T-helper 1 cell treated with Interleukin-12 subunit alpha and Interleukin-12 subunit beta and Interleukin-4 antibody, amounts not matched to agents 30 μg/mL and 1 μg/mL, for 36 hours (primary cell): ENCODE data around the gene BABAM2.
"Not testable (repeated sequence)": the region's sequence is repeated elsewhere in the genome, so short reads cannot be mapped to it uniquely, and the experiment has no call there.

ENCODE experiments used
- H3K27ac Mint-ChIP-seq: one replicate; pipeline ENCODE4 v1.8.0; 2021; ENCODE audit warnings: mild to moderate bottlenecking, mixed read lengths
- H3K27me3 Mint-ChIP-seq: one replicate; pipeline ENCODE4 v1.8.0; 2021; ENCODE audit warnings: low read depth, mixed read lengths
- H3K36me3 Mint-ChIP-seq: one replicate; pipeline ENCODE4 v1.8.0; 2021; ENCODE audit warnings: low read depth, mixed read lengths
- H3K4me1 Mint-ChIP-seq: one replicate; pipeline ENCODE4 v1.8.0; 2021; ENCODE audit warnings: low read depth, mixed read lengths
- H3K4me3 Mint-ChIP-seq: one replicate; pipeline ENCODE4 v1.8.0; 2021; ENCODE audit warnings: mild to moderate bottlenecking, moderate library complexity, mixed read lengths
- H3K9me3 Mint-ChIP-seq: one replicate; pipeline ENCODE4 v1.8.0; 2021; ENCODE audit warnings: mixed read lengths

Gene BABAM2

DNA sequence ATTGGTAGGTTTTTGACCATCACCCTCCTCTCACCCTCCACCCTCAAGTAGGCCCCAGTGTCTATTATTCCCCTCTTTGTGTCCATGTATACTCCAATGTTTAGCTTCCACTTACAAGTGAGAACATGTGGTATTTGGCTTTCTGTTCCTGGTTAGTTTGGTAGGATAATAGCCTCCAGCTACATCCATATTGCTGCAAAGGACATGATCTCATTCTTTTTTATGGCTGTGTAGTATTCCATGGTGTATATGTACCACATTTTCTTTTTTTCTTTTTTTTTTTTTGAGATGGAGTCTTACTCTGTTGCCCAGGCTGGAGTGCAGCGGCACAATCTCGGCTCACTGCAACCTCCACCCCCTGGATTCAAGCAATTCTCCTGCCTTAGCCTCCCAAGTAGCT lies 88.2 kb downstream of the BABAM2 start:
- H3K4me3 Mint-ChIP-seq, H3K27me3 Mint-ChIP-seq, H3K27ac Mint-ChIP-seq, H3K36me3 Mint-ChIP-seq: not testable (repeated sequence)
- Mint-ChIP-seq H3K4me1 (peaks cover 13% of the 10 kb centered on the region), H3K9me3 (peaks cover 13% of the 10 kb centered on the region)

DNA sequence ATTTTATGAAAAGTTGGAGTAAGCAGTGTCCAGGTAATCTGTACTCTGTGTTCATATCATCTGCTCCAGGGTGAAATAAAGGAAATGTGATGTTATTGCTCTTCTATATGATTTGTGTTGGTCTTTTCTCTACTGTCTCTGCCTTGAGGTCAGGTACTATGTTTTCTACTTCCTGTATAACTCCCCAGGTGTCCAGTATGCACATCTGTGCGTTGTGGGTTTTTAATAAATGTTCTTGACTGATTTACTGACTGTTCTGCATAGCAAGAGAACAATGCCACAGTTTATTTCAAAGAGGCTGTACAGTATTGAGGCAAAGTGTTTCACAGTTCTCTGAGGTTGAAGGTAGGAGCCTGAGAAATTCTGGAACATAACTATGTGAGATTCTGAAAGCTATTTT lies 89.7 kb downstream of the BABAM2 start:
- peaks cover 13% of the 10 kb centered on the region for H3K4me1 Mint-ChIP-seq
- peaks cover 4% of the 10 kb centered on the region for H3K36me3 Mint-ChIP-seq
- H3K27me3 Mint-ChIP-seq: no peaks in the 10 kb centered on the region
- no peak overlapping the region for H3K4me3 Mint-ChIP-seq
- peaks cover 18% of the 10 kb centered on the region for H3K9me3 Mint-ChIP-seq
- H3K27ac Mint-ChIP-seq: no peak overlapping the region

- Mint-ChIP-seq H3K4me3 (no peak overlapping the region), H3K9me3 (peaks cover 13% of the 10 kb centered on the region), H3K27ac (no peak overlapping the region), H3K27me3 (no peaks in the 10 kb centered on the region), H3K4me1 (peaks cover 17% of the 10 kb centered on the region), H3K36me3 (peaks cover 8% of the 10 kb centered on the region)
These were observed 93.6 kb downstream of the BABAM2 start for GRCh38 chr2:27984153-27984552.

- H3K4me1 Mint-ChIP-seq: peaks cover 18% of the 10 kb centered on the region
- H3K4me3 Mint-ChIP-seq: no peak overlapping the region
- peaks cover 21% of the 10 kb centered on the region for H3K36me3 Mint-ChIP-seq
- no peaks in the 10 kb centered on the region for H3K27me3 Mint-ChIP-seq
- H3K9me3 Mint-ChIP-seq: peaks cover 20% of the 10 kb centered on the region
- H3K27ac Mint-ChIP-seq: peak overlapping the region; percentile 31
These were observed 97.8 kb downstream of the BABAM2 start for GRCh38 chr2:27988306-27988705.

GRCh38 chr2:27988718-27989117 lies 98.2 kb downstream of the BABAM2 start:
- Mint-ChIP-seq H3K36me3 (peaks cover 21% of the 10 kb centered on the region), H3K9me3 (peaks cover 16% of the 10 kb centered on the region), H3K27ac (no peak overlapping the region), H3K27me3 (no peaks in the 10 kb centered on the region), H3K4me3 (no peak overlapping the region), H3K4me1 (peaks cover 18% of the 10 kb centered on the region)

- Mint-ChIP-seq H3K4me1 (peaks cover 18% of the 10 kb centered on the region), H3K27me3 (no peaks in the 10 kb centered on the region), H3K4me3 (no peak overlapping the region), H3K9me3 (peaks cover 13% of the 10 kb centered on the region), H3K36me3 (peaks cover 21% of the 10 kb centered on the region), H3K27ac (no peak overlapping the region)
These were observed 98.6 kb downstream of the BABAM2 start for GRCh38 chr2:27989149-27989548.

DNA sequence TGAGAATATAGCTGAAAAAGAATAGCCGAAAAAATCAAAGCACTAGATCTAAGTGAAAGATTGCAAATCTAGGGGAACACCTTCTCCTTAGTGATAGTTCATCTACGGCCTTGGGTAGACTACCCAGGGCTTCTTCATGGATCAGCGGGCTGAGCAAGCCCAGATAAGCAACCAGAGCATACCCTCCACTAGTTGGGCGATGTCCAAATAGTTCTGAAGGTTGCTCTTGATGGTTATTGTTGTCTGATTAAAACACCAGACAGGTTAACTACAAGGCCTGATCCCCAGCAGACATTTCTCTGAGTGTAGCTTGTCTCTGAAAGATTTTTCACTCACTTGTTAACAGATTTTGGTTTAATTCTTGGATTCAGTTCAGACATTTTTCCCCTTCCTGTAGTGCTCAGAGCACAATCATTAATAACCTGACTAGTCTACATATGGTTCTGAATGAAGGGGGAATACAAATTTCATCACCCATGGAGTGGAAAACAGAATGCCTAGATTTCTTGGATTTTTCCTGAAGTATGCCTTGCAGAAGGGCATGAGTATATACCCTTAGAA lies 99.6 kb downstream of the BABAM2 start:
- H3K4me1 Mint-ChIP-seq: peaks cover 18% of the 10 kb centered on the region
- H3K9me3 Mint-ChIP-seq: peaks cover 11% of the 10 kb centered on the region
- H3K27ac Mint-ChIP-seq: no peak overlapping the region
- H3K4me3 Mint-ChIP-seq: no peak overlapping the region
- H3K27me3 Mint-ChIP-seq: no peaks in the 10 kb centered on the region
- H3K36me3 Mint-ChIP-seq: peaks cover 25% of the 10 kb centered on the region

- H3K9me3 Mint-ChIP-seq: peaks cover 11% of the 10 kb centered on the region
- H3K36me3 Mint-ChIP-seq: peaks cover 30% of the 10 kb centered on the region
These were observed 100.6 kb downstream of the BABAM2 start for GRCh38 chr2:27991146-27991545.

DNA sequence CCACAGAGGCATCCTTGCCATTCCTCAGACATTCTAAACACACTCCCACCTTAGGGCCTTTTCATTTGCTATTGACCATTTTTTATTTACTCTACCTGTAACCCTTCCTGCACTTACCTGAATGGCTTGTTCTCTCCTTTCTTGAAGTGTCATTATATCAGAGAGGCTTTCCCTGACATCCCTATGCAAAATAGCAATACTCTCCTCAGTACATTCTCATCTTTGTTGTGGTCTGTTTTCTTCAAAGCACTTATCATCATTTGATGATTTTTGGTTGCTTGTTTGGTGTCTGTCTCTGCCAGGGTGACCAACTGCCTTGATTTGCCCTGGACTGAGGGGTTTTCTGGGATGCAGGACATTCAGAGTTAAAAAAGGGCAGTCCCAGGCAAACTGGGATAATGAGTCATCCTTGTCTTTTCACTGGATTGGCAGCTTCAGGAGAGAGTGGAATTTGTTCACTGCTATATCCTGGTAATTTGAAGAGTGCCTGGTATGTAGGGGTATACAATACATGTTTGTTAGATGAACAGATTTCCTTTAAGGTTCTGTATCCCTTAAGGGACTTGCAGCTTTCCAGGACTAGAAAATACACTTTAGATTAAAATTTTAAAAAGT lies 102.4 kb downstream of the BABAM2 start:
- peaks cover 11% of the 10 kb centered on the region for H3K9me3 Mint-ChIP-seq
- H3K4me3 Mint-ChIP-seq: no peak overlapping the region
- peaks cover 16% of the 10 kb centered on the region for H3K4me1 Mint-ChIP-seq
- H3K36me3 Mint-ChIP-seq: peaks cover 33% of the 10 kb centered on the region
- no peak overlapping the region for H3K27ac Mint-ChIP-seq
- H3K27me3 Mint-ChIP-seq: no peaks in the 10 kb centered on the region

More at GRCh38 chr2:27991146-27991545, 100.6 kb downstream of the BABAM2 start:
- H3K27ac Mint-ChIP-seq: no peak overlapping the region
- no peaks in the 10 kb centered on the region for H3K27me3 Mint-ChIP-seq
- H3K4me1 Mint-ChIP-seq: peaks cover 18% of the 10 kb centered on the region
- H3K4me3 Mint-ChIP-seq: no peak overlapping the region

DNA sequence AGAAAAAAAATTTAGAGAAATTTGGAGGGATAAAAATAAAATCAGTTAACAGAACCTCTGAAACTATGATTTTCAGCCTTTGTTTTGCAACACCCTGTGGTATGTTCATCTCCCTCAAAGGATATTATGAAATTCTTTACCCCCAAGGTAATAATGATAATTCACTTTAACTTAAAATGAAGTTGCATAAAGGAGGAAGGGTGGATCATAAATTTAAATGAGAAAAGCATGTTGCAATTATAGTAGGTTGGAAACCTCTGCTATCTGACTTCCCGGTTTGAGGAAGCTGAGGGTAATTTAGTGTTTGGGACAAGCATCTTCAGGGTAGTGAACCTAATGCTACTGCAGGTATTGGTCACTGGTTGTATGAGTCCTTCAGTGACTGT lies 102.9 kb downstream of the BABAM2 start:
- H3K4me1 Mint-ChIP-seq: peaks cover 14% of the 10 kb centered on the region
- H3K9me3 Mint-ChIP-seq: peaks cover 11% of the 10 kb centered on the region
- H3K27ac Mint-ChIP-seq: no peak overlapping the region
- H3K4me3 Mint-ChIP-seq: no peak overlapping the region
- H3K27me3 Mint-ChIP-seq: no peaks in the 10 kb centered on the region
- H3K36me3 Mint-ChIP-seq: peaks cover 30% of the 10 kb centered on the region

DNA sequence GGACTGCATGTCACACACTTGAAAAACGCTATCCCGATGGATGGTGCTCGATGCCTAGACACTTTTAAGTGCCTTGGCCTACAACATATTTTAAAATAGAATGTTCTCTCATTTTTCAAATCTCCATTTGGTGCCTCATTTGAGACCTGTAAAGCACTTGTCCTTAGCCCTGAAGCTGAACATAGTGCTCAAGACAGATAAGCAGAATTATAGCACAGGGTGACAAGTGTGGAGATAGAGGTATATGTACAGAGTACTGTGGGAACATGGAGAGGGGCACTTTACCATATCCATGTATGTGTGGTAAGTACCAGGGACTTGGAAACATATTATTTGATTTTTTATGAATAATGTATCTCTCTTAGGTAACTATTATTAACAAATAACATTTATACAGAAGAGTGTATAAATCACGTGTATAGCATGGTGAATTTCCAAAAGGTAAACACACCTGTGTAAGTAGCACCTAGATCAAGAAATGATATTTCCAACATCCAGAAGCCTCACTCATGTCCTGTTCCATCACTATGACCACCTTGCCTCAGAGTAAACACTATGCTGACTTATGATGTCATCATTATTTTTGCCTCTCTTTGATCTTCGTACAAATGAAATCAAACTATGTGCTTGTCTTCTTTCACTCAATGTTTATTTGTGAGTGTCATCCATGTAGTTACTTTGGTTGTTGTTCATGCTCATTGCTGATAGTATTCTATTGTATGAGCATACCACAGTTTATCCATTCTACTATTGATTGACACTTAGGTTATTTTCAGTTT lies 103.6 kb downstream of the BABAM2 start:
- Mint-ChIP-seq H3K27me3 (no peaks in the 10 kb centered on the region), H3K9me3 (peaks cover 11% of the 10 kb centered on the region), H3K27ac (no peak overlapping the region), H3K4me1 (peaks cover 9% of the 10 kb centered on the region), H3K4me3 (no peak overlapping the region), H3K36me3 (peaks cover 27% of the 10 kb centered on the region)

- Mint-ChIP-seq H3K36me3 (peaks cover 25% of the 10 kb centered on the region), H3K4me1 (peaks cover 7% of the 10 kb centered on the region), H3K9me3 (peaks cover 7% of the 10 kb centered on the region), H3K27me3 (no peaks in the 10 kb centered on the region), H3K27ac (no peak overlapping the region), H3K4me3 (no peak overlapping the region)
These were observed 105.8 kb downstream of the BABAM2 start for GRCh38 chr2:27996156-27996922.

DNA sequence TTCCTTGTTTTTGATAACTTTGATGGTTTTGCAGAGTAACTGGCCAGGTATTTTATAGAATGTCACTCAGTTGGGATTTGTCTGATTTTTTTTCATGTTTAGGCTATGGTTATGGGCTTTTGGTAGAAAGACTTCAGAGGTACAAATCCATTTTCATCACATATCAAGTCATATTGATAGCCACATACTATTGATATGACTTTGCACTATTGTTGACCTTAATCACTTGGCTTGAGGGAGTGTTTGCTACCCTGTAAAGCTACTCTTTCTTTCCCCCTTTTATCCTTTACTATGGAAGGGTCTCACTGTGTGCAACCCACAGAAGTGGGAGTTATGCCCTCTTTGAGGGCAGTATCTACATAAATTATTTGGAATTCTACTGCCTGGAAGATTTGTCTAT lies 109.8 kb downstream of the BABAM2 start:
- Mint-ChIP-seq H3K4me3 (no peak overlapping the region), H3K9me3 (no peaks in the 10 kb centered on the region), H3K4me1 (peaks cover 13% of the 10 kb centered on the region), H3K36me3 (peaks cover 11% of the 10 kb centered on the region), H3K27ac (no peak overlapping the region), H3K27me3 (no peaks in the 10 kb centered on the region)

- no peaks in the 10 kb centered on the region for H3K27me3 Mint-ChIP-seq
- H3K27ac Mint-ChIP-seq: no peak overlapping the region
- H3K9me3 Mint-ChIP-seq: no peaks in the 10 kb centered on the region
- H3K36me3 Mint-ChIP-seq: peaks cover 5% of the 10 kb centered on the region
- no peak overlapping the region for H3K4me3 Mint-ChIP-seq
- peaks cover 16% of the 10 kb centered on the region for H3K4me1 Mint-ChIP-seq
These were observed 111.7 kb downstream of the BABAM2 start for GRCh38 chr2:28002181-28002580.
